Measurements from ENCODE around the gene DARS2.
"Not testable (repeated sequence)": the region's sequence is repeated elsewhere in the genome, so short reads cannot be mapped to it uniquely, and the experiment has no call there.

Gene DARS2

DNA sequence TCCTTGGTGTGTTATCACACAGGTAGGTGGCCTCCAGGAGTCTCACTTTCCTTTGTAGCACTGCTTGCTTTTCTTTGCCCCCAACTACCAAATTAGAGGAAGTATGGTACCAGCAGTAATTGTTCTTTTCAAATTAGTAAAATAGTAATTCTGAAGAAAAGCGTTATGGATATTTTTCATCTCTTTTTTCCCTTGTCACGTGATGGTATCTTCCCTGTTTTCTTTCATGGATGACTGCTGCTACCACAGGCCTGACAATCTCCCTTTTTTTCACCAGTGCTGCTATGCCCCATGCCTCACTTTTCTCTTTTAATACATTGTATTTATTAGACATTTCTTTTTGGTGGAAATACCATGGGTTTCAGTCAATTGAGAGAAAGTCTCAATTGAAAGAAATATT lies 47.0 kb downstream of the DARS2 start:
- Histone ChIP-seq H3K36me3 (ENCODE audit: control insufficient read depth, insufficient read depth, low read length) (peaks cover 1% of the 10 kb centered on the region), H3K27me3 (replicated peaks; ENCODE audit: control insufficient read depth, insufficient read depth, low read length) (no peaks in the 10 kb centered on the region), H3K4me3 (replicated peaks; ENCODE audit: low read depth, low read length) (no peak overlapping the region)
- TF ChIP-seq CTCF (IDR thresholded peaks at IDR 0.05; ENCODE audit: insufficient read depth, low read length, poor library complexity, severe bottlenecking), result no peak
- DNase-seq (ENCODE audit: extremely low read depth, insufficient read length), result no peak

- Histone ChIP-seq H3K36me3 (ENCODE audit: control insufficient read depth, insufficient read depth, low read length) (no peaks in the 10 kb centered on the region; the same call in 1 of the 2 replicates), H3K27me3 (replicated peaks; ENCODE audit: control insufficient read depth, insufficient read depth, low read length) (no peaks in the 10 kb centered on the region), H3K4me3 (replicated peaks; ENCODE audit: low read depth, low read length) (no peak overlapping the region)
- TF ChIP-seq CTCF (IDR thresholded peaks at IDR 0.05; ENCODE audit: insufficient read depth, low read length, poor library complexity, severe bottlenecking), result no peak
- no peak for DNase-seq (ENCODE audit: extremely low read depth, insufficient read length)
Measured at GRCh38 chr1:173876732-173877131, 52.3 kb downstream of the DARS2 start.

DNA sequence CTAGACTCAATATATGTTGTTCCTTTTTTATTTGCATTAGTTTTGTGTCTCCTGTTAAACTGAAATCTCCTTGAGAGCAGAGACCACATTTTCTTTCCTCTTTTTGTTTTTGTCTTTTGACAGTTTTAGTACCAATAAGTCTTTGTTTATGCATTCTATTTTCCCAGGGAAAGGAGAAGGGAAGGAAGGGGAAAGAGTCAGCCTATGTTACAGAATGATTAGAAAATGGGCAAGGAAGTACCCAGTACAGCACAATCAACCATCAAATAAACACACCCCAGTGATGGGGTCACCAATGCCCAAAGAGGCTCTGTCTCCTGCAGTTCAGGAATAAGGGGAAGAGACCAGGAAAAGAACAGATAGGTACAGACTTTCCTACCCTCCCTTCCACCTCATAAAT lies 53.8 kb downstream of the DARS2 start:
- no peaks in the 10 kb centered on the region; the same call in 1 of the 2 replicates for H3K36me3 ChIP-seq (ENCODE audit: control insufficient read depth, insufficient read depth, low read length)
- H3K27me3 ChIP-seq (replicated peaks; ENCODE audit: control insufficient read depth, insufficient read depth, low read length), result no peaks in the 10 kb centered on the region
- no peak for TF ChIP-seq CTCF (IDR thresholded peaks at IDR 0.05; ENCODE audit: insufficient read depth, low read length, poor library complexity, severe bottlenecking)
- DNase-seq (ENCODE audit: extremely low read depth, insufficient read length), result no peak
- no peak overlapping the region for H3K4me3 ChIP-seq (replicated peaks; ENCODE audit: low read depth, low read length)

GRCh38 chr1:173881117-173881516 lies 56.6 kb downstream of the DARS2 start:
- H3K27me3 ChIP-seq (replicated peaks; ENCODE audit: control insufficient read depth, insufficient read depth, low read length); DNase-seq (ENCODE audit: extremely low read depth, insufficient read length); H3K36me3 ChIP-seq (ENCODE audit: control insufficient read depth, insufficient read depth, low read length); H3K4me3 ChIP-seq (replicated peaks; ENCODE audit: low read depth, low read length): not testable (repeated sequence)

DNA sequence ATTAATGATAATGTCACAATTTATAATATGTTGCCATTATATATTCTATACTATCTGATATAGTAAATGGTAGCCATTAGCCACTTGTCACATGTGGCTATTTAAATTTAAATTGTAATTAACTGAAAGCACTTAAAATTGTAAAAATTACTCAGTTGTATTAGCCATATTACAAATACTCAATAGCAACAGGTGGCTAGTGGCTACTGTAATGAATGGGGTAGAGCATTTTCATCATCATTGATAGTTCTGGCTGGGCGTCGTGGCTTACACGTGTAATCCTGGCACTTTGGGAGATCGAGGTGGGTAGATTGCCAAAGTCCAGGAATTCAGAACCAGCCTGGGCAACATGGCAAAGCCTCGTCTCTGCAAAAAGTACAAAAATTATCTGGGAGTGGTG lies 60.2 kb downstream of the DARS2 start:
- no peak overlapping the region for H3K4me3 ChIP-seq (replicated peaks; ENCODE audit: low read depth, low read length)
- peaks cover 5% of the 10 kb centered on the region for H3K36me3 ChIP-seq (ENCODE audit: control insufficient read depth, insufficient read depth, low read length)
- DNase-seq (ENCODE audit: extremely low read depth, insufficient read length), result no peak
- H3K27me3 ChIP-seq (replicated peaks; ENCODE audit: control insufficient read depth, insufficient read depth, low read length), result no peaks in the 10 kb centered on the region
- no peak for TF ChIP-seq CTCF (IDR thresholded peaks at IDR 0.05; ENCODE audit: insufficient read depth, low read length, poor library complexity, severe bottlenecking)

DNA sequence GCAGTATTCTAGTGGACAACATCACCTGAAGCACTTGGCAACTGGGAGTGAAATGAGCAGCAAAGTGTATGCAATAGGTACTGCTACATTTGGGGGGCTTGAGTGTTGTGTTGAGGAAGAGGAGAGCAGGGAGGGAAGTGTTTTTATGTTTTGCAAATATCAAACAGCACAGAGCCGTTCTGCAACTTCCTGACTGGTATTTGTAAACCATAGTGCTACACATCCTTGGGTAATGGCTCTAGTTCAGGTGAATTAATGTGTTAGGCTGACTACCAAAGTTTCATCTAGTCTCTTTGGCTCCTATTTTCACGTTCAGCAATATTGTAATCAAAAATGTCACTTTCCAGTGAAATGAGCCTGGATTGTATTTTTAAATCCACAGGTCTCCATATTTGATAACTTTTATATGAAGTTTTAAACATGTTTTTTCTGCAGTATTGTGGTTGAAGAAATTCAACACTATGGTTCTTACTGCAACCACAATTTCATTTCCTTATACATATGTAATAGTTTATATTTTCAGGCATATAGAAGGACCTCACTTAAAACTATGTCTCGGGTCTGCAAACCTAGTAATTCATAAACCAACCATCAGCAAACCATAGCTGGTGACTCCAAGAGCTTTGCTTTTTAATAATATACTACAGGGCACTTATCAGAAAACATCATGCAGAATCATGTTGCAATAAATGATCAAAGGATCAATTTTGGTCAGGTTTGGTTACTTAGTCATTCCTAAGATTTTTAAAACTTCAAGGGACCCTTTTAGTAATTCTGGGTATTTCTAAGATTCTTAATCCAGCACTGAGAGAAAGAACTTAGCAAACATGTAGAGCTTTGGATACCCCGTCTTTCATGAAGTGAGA lies 62.5 kb downstream of the DARS2 start:
- Histone ChIP-seq H3K36me3 (ENCODE audit: control insufficient read depth, insufficient read depth, low read length) (peaks cover 5% of the 10 kb centered on the region), H3K27me3 (replicated peaks; ENCODE audit: control insufficient read depth, insufficient read depth, low read length) (no peaks in the 10 kb centered on the region), H3K4me3 (replicated peaks; ENCODE audit: low read depth, low read length) (no peak overlapping the region)
- no peak for DNase-seq (ENCODE audit: extremely low read depth, insufficient read length)
- TF ChIP-seq CTCF (IDR thresholded peaks at IDR 0.05; ENCODE audit: insufficient read depth, low read length, poor library complexity, severe bottlenecking), result no peak

Measured in GM06990 (cell line).